HUDEP-2 (cell line): ENCODE measurements around the gene LY6G6D.

ENCODE experiments used
- DNase-seq, 76 experiments: peaks; one replicate each; lab custom pipeline; 2025; ENCODE audit not compliant: unreplicated experiment in 76 of 76; lab: John Stamatoyannopoulos, UW

The LY6G6D gene

GRCh38 chr6:31717499-31718222 is 2.5 kb downstream of the LY6G6D start:
- no peak for DNase-seq

- no peak for DNase-seq
Measured at GRCh38 chr6:31718265-31718664, 3.1 kb downstream of the LY6G6D start.

- no peak for DNase-seq
Measured at GRCh38 chr6:31719001-31719400, 3.9 kb downstream of the LY6G6D start.

- DNase-seq, result no peak
Measured at GRCh38 chr6:31720196-31720770, 5.1 kb downstream of the LY6G6D start.

- no peak for DNase-seq
Measured at GRCh38 chr6:31721351-31722020, 6.3 kb downstream of the LY6G6D start, which contains the start of gene LY6G6C. Gene LY6G6C (minus strand): TSS chr6:31721746. CDS start chr6:31721679, 67 bp downstream.

GRCh38 chr6:31722173-31722572 is 7.0 kb downstream of the LY6G6D start:
- DNase-seq, result no peak

- no peak for DNase-seq
Measured at GRCh38 chr6:31723245-31723979, 8.3 kb downstream of the LY6G6D start, which contains the start of gene MPIG6B. Gene MPIG6B (plus strand): TSS chr6:31723373. CDS start chr6:31723384, 11 bp downstream.

GRCh38 chr6:31723980-31724691 is 9.0 kb downstream of the LY6G6D start:
- DNase-seq, result no peak

- DNase-seq, result peak in 27 of 76 experiments; percentile 8 to 53 (median 31)
Measured at GRCh38 chr6:31725502-31726350, 10.6 kb downstream of the LY6G6D start.

GRCh38 chr6:31727034-31727716 is 12.0 kb downstream of the LY6G6D start:
- peak in 27 of 76 experiments; percentile 18 to 47 (median 32) for DNase-seq

- DNase-seq, result peak in 3 of 76 experiments; percentile 24 to 38 (median 26)
Measured at GRCh38 chr6:31727717-31728671, 12.8 kb downstream of the LY6G6D start.

- peak in 2 of 76 experiments; percentile 46 to 96 for DNase-seq
Measured at GRCh38 chr6:31728767-31729514, 13.8 kb downstream of the LY6G6D start, which contains the start of gene DDAH2. Gene DDAH2 (minus strand): TSS chr6:31729299. CDS start chr6:31729161, 138 bp downstream.

GRCh38 chr6:31729515-31729978 is 14.4 kb downstream of the LY6G6D start:
- peak in 73 of 76 experiments; percentile 39 to 99 (median 79) for DNase-seq

GRCh38 chr6:31729979-31730630 is 15.0 kb downstream of the LY6G6D start:
- DNase-seq, result peak in 60 of 76 experiments; percentile 15 to 99 (median 62)

GRCh38 chr6:31730631-31731086 is 15.5 kb downstream of the LY6G6D start:
- no peak for DNase-seq

GRCh38 chr6:31732029-31732428 is 16.9 kb downstream of the LY6G6D start:
- DNase-seq, result no peak
